HUES6 (cell line): ENCODE results near the gene LMLN.
"Not testable (repeated sequence)": the region's sequence is repeated elsewhere in the genome, so short reads cannot be mapped to it uniquely, and the experiment has no call there.

ENCODE experiments used
- H3K27ac ChIP-seq: 2 replicates; pipeline ENCODE4 v1.7.0; 2013; ENCODE audit warnings: low read depth, mild to moderate bottlenecking, low read length, inconsistent platforms
- H3K27me3 ChIP-seq: 2 replicates; pipeline ENCODE4 v1.6.1; 2013; ENCODE audit warnings: low read length; ENCODE audit not compliant: control insufficient read depth, insufficient read depth
- H3K36me3 ChIP-seq: 2 replicates; pipeline ENCODE4 v1.6.1; 2013; ENCODE audit warnings: low read length; ENCODE audit not compliant: control insufficient read depth, insufficient read depth
- H3K4me1 ChIP-seq: 2 replicates; pipeline ENCODE4 v1.6.1; 2013; ENCODE audit warnings: low read length; ENCODE audit not compliant: control insufficient read depth, insufficient read depth
- H3K4me3 ChIP-seq: 2 replicates; pipeline ENCODE4 v1.5.1; 2013; ENCODE audit warnings: low read depth, low read length
- H3K9ac ChIP-seq: one replicate; pipeline ENCODE4 v1.6.1; 2013; ENCODE audit warnings: mild to moderate bottlenecking, low read length
- H3K9me3 ChIP-seq: 2 replicates; pipeline ENCODE4 v1.6.1; 2013; ENCODE audit warnings: low read depth, low read length; ENCODE audit not compliant: control insufficient read depth, insufficient read depth

The LMLN gene, protein sequence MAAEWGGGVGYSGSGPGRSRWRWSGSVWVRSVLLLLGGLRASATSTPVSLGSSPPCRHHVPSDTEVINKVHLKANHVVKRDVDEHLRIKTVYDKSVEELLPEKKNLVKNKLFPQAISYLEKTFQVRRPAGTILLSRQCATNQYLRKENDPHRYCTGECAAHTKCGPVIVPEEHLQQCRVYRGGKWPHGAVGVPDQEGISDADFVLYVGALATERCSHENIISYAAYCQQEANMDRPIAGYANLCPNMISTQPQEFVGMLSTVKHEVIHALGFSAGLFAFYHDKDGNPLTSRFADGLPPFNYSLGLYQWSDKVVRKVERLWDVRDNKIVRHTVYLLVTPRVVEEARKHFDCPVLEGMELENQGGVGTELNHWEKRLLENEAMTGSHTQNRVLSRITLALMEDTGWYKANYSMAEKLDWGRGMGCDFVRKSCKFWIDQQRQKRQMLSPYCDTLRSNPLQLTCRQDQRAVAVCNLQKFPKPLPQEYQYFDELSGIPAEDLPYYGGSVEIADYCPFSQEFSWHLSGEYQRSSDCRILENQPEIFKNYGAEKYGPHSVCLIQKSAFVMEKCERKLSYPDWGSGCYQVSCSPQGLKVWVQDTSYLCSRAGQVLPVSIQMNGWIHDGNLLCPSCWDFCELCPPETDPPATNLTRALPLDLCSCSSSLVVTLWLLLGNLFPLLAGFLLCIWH

DNA sequence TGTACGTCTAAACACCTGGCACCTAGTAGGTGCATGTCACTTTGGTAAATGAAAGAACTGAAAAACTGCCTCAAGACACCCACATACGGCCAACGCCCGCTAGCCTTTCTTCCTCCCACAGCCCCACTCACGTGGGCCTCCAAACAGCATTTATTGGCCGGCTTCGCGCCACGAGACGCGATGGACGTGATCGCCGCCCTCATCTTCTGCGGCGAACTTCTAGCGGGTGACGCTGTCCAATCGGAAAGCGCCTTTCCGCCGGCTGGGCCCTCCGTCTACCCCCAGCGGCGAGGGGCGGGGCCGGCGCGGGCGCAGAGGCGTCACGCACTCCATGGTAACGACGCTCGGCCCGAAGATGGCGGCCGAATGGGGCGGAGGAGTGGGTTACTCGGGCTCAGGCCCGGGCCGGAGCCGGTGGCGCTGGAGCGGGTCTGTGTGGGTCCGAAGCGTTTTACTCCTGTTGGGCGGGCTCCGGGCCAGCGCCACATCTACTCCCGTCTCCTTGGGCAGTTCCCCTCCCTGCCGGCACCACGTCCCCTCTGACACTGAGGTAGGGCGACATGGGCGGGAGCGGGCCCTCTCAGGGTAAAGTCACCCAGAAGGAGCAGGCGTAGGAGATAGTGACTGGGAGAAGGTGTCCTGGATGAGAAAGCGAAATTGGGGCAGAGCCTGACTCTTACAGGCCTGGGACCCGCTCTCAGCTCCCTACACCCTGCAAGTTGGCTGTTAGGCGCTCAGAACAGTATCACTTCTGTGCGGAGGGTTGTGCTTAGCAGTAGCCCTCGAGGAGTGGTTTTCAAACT, at the start of gene LMLN:
TSS of gene LMLN (plus strand) at position 327 of the 803 bp plus-strand sequence. CDS start at position 356, 29 bp downstream.
- no peak within 1 kb of the TSS for H3K27ac ChIP-seq
- peak within 1 kb of the TSS; percentile 80 for H3K9ac ChIP-seq
- H3K4me1 ChIP-seq = peaks cover 9% of the 10 kb centered on the region
- H3K4me3 ChIP-seq = peak within 1 kb of the TSS; percentile 82
- H3K27me3 ChIP-seq = no peaks in the 10 kb centered on the region
- H3K9me3 ChIP-seq = no peaks in the 10 kb centered on the region
- peaks cover 20% of the 10 kb centered on the region for H3K36me3 ChIP-seq

DNA sequence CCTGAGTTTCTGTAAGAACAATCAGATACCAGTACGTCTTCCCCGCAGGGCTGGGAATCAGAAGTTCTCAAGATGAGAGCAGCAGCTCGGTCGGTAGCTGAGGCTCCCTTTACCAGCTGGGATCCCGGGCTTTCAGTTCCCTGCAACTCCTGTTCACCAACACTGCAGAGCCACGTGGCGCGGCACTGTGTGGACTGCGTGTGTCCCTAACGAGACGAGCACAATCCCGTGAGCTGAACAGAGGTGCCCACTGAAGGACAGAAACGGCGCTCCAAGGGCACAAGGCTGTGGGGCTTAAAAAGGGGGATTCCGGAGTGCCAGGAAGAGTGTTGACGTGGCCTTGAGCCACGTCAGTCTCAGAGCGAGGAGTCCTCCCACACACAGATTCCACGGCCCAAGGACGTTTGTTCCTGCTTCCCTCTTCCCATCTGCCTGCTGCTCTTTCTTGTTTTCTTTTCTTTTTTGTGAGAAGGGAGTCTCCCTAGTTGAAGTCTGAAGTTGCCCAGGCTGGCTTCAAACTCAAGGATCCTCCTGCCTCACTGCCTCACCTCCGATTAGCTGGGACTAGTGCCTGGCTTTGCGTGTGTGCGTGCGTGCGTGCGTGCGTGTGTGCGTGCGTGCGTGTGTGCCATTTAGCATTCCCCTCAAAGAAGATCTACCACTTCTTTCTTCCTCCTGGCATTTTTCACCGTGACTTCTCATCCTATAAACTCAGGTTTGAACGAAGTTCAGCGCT, 47.1 kb upstream of the LMLN start:
- no peaks in the 10 kb centered on the region for H3K36me3 ChIP-seq
- H3K4me3 ChIP-seq = no peak overlapping the region
- no peaks in the 10 kb centered on the region for H3K27me3 ChIP-seq
- H3K27ac ChIP-seq = no peak overlapping the region
- no peaks in the 10 kb centered on the region for H3K4me1 ChIP-seq
- H3K9me3 ChIP-seq = no peaks in the 10 kb centered on the region
- no peak overlapping the region for H3K9ac ChIP-seq

DNA sequence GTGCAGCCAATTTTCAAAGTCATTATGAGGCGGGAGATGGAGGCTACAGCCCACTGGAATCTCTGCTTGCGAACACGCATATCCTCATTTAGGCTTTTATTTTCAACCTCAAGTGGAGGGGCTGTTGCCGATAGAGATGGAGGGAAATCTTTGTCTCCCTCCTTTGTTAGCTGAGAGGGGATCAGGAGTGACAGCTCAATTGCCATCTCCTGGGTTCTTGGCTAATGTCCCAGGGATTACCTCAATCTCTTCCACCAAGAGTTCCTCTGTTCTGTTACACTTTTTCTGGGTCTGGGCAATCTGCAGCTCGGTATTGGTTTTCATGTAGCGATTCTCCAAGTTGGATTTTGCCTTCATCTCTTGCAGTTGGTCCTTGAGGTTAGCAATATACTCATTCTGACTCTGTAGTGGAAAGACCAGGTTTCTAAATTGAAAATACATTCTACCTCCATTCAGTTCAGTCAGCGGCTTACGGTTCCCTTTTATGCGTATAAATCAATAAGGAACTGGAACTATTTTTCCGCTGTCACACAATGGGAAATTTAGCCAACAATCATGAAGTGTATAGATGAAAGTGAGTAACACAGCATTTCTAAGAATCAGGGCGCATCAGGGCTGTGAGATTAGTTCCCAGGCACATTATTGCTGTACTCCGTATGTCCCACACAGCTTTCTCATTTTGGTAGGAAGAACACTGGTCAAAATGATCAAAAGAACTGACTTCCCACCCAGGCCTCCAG, 46.2 kb upstream of the LMLN start:
- H3K27ac ChIP-seq = no peak overlapping the region
- no peaks in the 10 kb centered on the region for H3K4me1 ChIP-seq
- no peak overlapping the region for H3K9ac ChIP-seq
- no peaks in the 10 kb centered on the region for H3K36me3 ChIP-seq
- no peaks in the 10 kb centered on the region for H3K27me3 ChIP-seq
- H3K9me3 ChIP-seq = no peaks in the 10 kb centered on the region
- H3K4me3 ChIP-seq = no peak overlapping the region

DNA sequence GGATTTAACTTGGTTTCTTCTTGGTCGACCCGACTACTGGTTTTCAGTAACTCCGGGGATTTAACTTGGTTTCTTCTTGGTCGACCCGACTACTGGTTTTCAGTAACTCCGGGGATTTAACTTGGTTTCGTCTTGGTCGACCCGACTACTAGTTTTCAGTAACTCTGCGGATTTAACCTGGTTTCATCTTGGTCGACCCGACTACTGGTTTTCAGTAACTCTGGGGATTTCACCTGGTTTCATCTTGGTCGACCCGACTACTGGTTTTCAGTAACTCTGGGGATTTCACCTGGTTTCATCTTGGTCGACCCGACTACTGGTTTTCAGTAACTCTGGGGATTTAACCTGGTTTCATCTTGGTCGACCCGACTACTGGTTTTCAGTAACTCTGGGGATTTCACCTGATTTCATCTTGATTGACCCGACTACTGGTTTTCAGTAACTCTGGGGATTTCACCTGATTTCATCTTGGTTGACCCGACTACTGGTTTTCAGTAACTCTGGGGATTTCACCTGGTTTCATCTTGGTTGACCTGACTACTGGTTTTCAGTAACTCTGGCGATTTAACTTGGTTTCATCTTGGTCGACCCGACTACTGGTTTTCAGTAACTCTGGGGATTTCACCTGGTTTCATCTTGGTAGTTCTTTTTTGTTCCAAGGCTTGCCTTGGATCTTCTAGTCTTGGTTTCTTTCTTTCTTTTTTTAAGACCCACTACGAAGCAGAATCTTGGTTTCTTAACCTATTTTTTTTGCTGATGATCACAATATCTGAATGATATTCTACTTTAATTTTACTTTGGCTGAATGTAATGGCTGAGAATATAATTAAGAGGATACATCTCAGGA, 38.4 kb upstream of the LMLN start:
- not testable (repeated sequence) for H3K9ac ChIP-seq, H3K4me1 ChIP-seq, H3K4me3 ChIP-seq, H3K27me3 ChIP-seq, H3K27ac ChIP-seq, H3K9me3 ChIP-seq, H3K36me3 ChIP-seq

DNA sequence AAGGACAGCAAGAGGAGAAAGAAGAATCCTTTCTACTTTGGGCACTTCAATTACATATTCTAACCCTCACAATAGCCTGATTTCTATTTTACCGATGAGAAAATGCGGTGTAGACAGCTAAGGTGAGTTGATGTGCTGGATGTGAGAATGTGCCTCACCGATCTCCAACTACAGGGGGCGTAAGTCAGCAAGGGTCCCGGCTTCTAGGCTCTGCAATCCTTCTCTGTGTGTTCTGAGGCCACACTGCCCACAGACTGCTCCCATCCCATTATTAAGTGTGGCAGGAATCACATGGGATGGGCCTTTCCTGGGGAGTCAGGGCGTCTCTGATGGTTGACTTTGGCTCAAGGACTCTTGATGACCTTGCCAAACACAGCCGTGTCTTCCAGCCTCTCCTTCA, 33.6 kb upstream of the LMLN start:
- no peaks in the 10 kb centered on the region for H3K4me1 ChIP-seq
- no peak overlapping the region for H3K4me3 ChIP-seq
- H3K27ac ChIP-seq = no peak overlapping the region
- no peaks in the 10 kb centered on the region for H3K27me3 ChIP-seq
- no peaks in the 10 kb centered on the region for H3K9me3 ChIP-seq
- H3K9ac ChIP-seq = no peak overlapping the region
- no peaks in the 10 kb centered on the region for H3K36me3 ChIP-seq

DNA sequence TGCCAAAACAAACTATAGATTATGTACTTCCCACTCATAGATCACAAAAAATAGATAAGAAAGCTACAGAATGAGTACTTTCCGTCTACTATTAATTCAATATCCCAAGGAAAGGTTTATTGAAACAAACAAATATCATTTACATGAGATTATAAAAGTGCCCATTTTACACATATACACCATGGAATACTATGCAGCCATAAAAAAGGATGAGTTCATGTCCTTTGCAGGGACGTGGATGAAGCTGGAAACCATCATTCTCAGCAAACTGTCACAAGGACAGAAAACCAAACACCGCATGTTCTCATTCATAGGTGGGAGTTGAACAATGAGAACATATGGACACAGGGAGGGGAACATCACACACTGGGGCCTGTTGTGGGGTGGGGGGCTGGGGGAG, 32.4 kb upstream of the LMLN start:
- H3K4me3 ChIP-seq, H3K9ac ChIP-seq, H3K9me3 ChIP-seq, H3K36me3 ChIP-seq, H3K4me1 ChIP-seq, H3K27me3 ChIP-seq, H3K27ac ChIP-seq: not testable (repeated sequence)

DNA sequence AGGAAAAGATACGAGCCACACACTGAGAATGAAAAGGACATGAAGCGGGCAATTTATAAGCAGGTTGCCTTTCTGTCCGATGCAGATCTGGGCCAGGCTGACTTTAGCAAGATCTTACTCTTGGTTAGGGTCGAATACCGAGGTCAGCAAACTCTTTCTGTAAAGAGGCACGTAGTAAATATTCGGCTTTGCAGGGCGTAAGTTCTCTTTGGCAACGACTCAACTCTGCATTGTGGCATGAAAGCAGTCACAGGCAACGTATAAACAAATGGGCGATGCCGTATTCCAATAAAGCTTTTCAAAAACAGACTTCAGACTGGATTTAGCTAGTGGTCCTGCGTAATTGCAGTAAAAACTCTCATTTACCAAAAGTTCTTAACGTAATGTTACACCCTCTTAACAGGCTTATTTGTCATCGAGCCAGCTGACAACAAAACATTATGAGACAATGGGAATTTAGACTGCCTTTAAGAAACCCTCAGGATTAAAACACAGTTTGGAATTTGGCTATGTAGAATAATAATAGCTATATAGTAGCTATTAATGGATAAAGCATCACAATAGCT, 23.1 kb upstream of the LMLN start:
- Histone ChIP-seq H3K4me3 (no peak overlapping the region), H3K9me3 (no peaks in the 10 kb centered on the region), H3K27ac (no peak overlapping the region), H3K4me1 (peaks cover 6% of the 10 kb centered on the region; the same call in 1 of the 2 replicates), H3K27me3 (no peaks in the 10 kb centered on the region), H3K36me3 (no peaks in the 10 kb centered on the region), H3K9ac (no peak overlapping the region)

DNA sequence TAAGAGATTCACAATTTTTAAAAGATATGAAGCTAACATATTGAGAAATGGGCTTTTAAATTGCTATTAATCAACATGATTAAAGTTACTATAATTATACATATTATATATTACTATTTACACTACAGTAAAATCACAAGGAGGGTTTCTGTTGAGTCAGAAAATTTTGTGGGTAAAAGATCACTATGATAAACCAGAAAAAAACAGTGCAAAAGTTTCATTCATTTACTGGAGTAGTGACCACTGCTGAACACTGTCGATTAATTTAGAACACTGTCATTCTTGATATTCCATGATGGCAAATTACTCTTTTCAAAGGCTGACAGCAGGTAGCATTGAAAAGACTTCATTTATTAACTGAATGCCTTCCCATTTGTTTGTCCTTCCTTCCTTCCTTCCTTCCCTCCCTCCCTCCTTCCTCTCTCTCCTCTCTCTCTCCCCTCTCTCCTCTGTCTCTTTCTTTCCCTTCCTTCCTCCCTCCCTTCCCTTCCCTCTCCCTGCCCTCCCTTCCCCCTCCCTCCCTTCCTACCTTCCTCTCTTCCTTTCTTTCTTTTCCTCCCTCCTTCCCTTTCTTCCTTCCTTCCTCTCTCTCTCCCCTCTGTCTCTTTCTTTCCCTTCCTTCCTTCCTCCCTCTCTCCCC, 19.2 kb upstream of the LMLN start:
- no peaks in the 10 kb centered on the region for H3K27me3 ChIP-seq
- no peak overlapping the region for H3K4me3 ChIP-seq
- H3K27ac ChIP-seq = no peak overlapping the region
- H3K36me3 ChIP-seq = no peaks in the 10 kb centered on the region
- H3K9me3 ChIP-seq = no peaks in the 10 kb centered on the region
- H3K9ac ChIP-seq = no peak overlapping the region
- peaks cover 6% of the 10 kb centered on the region; the same call in 1 of the 2 replicates for H3K4me1 ChIP-seq

DNA sequence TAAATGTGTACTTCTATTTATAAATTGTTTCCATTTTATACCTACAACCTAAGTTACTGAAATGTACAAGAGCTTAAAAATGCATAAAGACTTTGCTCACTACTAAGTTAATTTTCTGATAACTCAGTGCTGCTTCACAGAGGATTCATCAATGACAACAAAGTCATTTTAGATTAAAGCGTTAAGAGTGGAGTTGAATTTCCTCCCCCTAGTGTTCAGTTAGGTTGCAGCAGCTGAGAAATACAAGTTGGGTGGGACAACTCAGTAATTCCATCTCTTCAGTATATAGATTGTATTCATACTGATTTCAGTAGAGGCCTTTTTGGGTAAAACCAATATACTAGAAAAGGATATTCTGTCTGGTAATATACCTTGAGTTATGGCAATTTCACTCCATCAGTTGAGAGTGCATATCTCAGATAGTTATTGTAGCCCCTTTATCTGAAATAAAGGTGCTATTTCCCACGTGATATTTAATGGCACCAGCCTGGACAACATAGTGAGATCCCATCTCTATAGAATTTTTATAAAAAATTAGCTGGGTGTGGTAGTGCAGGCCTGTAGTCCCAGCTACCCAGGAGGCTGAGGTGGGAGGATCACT, 17.0 kb upstream of the LMLN start:
- Histone ChIP-seq H3K27me3 (no peaks in the 10 kb centered on the region), H3K9me3 (no peaks in the 10 kb centered on the region), H3K9ac (no peak overlapping the region), H3K4me1 (no peaks in the 10 kb centered on the region), H3K36me3 (no peaks in the 10 kb centered on the region), H3K27ac (no peak overlapping the region), H3K4me3 (no peak overlapping the region)
